Measurements from ENCODE around the gene RAB3GAP2.
"Not testable (repeated sequence)": the region's sequence is repeated elsewhere in the genome, so short reads cannot be mapped to it uniquely, and the experiment has no call there.

- not testable (repeated sequence) for TF ChIP-seq CTCF, POLR2A (IDR thresholded peaks at IDR 0.05)
Measured at GRCh38 chr1:220259756-220260155, 12.5 kb downstream of the RAB3GAP2 start.

Measured in uterus (tissue), 2 donors.